OCI-LY1 (cell line): Measurements from ENCODE around the gene PTPRM.

ENCODE experiments used
- H2AFZ ChIP-seq: fragments of 200-600 bp; sonication (generic), shearing (Covaris generic); 2 replicates; pipeline ENCODE4 v1.6.0; 2014; ENCODE audit warnings: antibody characterized with exemption, mild to moderate bottlenecking, low read length
- H3F3A ChIP-seq: fragments of 200-600 bp; sonication (generic), shearing (Covaris generic); 2 replicates; pipeline ENCODE4 v1.6.0; 2014; ENCODE audit warnings: mild to moderate bottlenecking, antibody characterized with exemption, low read length, moderate library complexity; ENCODE audit not compliant: insufficient read depth
- H3K27ac ChIP-seq: fragments of 200-600 bp; sonication (generic); 2 replicates; pipeline ENCODE4 v1.5.1; 2014; ENCODE audit warnings: low read length, mixed run types, mild to moderate bottlenecking, low read depth; ENCODE audit not compliant: poor library complexity, severe bottlenecking
- H3K27me3 ChIP-seq: fragments of 200-600 bp; sonication (generic); 2 replicates; pipeline ENCODE4 v1.6.0; 2014; ENCODE audit warnings: antibody characterized with exemption, mild to moderate bottlenecking, low read length, moderate library complexity; ENCODE audit not compliant: insufficient read depth
- H3K36me3 ChIP-seq: fragments of 200-600 bp; sonication (generic); 2 replicates; pipeline ENCODE4 v1.6.1; 2014; ENCODE audit warnings: mild to moderate bottlenecking, antibody characterized with exemption, low read length, moderate library complexity, mixed read lengths; ENCODE audit not compliant: insufficient read depth
- H3K4me1 ChIP-seq: fragments of 200-600 bp; sonication (generic); 2 replicates; pipeline ENCODE4 v1.5.1; 2014; ENCODE audit warnings: mild to moderate bottlenecking, low read length, moderate library complexity; ENCODE audit not compliant: insufficient read depth, severe bottlenecking
- H3K4me2 ChIP-seq: fragments of 200-600 bp; sonication (generic), shearing (Covaris generic); 2 replicates; pipeline ENCODE4 v1.6.1; 2014; ENCODE audit warnings: low read length
- H3K4me3 ChIP-seq: fragments of 200-600 bp; sonication (generic); 2 replicates; pipeline ENCODE4 v1.5.1; 2014; ENCODE audit warnings: low read length, low read depth, mild to moderate bottlenecking, mixed read lengths; ENCODE audit not compliant: poor library complexity, severe bottlenecking
- H3K79me2 ChIP-seq: fragments of 200-600 bp; shearing (Covaris generic); 2 replicates; pipeline ENCODE4 v1.6.1; 2016; ENCODE audit warnings: mixed run types, low read length, mixed read lengths; ENCODE audit not compliant: insufficient read depth
- H3K9ac ChIP-seq: fragments of 200-600 bp; sonication (generic), shearing (Covaris generic); 2 replicates; pipeline ENCODE4 v1.6.1; 2014; ENCODE audit warnings: mild to moderate bottlenecking, low read length, mixed read lengths
- H3K9me2 ChIP-seq: fragments of 200-600 bp; sonication (generic), shearing (Covaris generic); 2 replicates; pipeline ENCODE4 v1.6.1; 2014; ENCODE audit warnings: low read depth, mild to moderate bottlenecking, low read length, mixed read lengths
- H3K9me3 ChIP-seq: fragments of 200-600 bp; shearing (Covaris generic); 2 replicates; pipeline ENCODE4 v1.6.1; 2014; ENCODE audit warnings: low read length, mixed read lengths
- H4K20me1 ChIP-seq: fragments of 200-600 bp; sonication (generic), shearing (Covaris generic); 2 replicates; pipeline ENCODE4 v1.6.0; 2016; ENCODE audit warnings: mild to moderate bottlenecking, low read length; ENCODE audit not compliant: insufficient read depth
- CTCF ChIP-seq: fragments of 200-600 bp; sonication (generic), shearing (Covaris generic); IDR thresholded peaks from 2 replicates; pipeline ENCODE4 v1.5.1; 2017; ENCODE audit warnings: mild to moderate bottlenecking, antibody characterized with exemption, low read length, moderate library complexity, mixed read lengths
- EZH2 ChIP-seq: fragments of 200-600 bp; sonication (generic), shearing (Covaris generic); IDR thresholded peaks from 2 replicates; pipeline ENCODE4 v1.8.0; 2017; ENCODE audit warnings: borderline replicate concordance, mixed run types, mild to moderate bottlenecking, antibody characterized with exemption, low read length, moderate library complexity, mixed read lengths

The PTPRM gene

GRCh38 chr18:8313043-8313442 is 745.9 kb downstream of the PTPRM start:
- Histone ChIP-seq H3K9ac (no peak overlapping the region), H3K27ac (no peak overlapping the region), H3F3A (no peaks in the 10 kb centered on the region), H3K4me3 (no peak overlapping the region), H4K20me1 (no peaks in the 10 kb centered on the region), H3K4me2 (no peak overlapping the region), H3K9me2 (no peaks in the 10 kb centered on the region), H3K79me2 (no peaks in the 10 kb centered on the region), H3K36me3 (no peaks in the 10 kb centered on the region), H3K9me3 (no peaks in the 10 kb centered on the region), H3K27me3 (no peaks in the 10 kb centered on the region), H3K4me1 (no peaks in the 10 kb centered on the region), H2AFZ (no peak overlapping the region)
- TF ChIP-seq EZH2 (no peak), CTCF (no peak)

GRCh38 chr18:8314124-8314523 is 747.0 kb downstream of the PTPRM start:
- Histone ChIP-seq H3K27ac (no peak overlapping the region), H3F3A (no peaks in the 10 kb centered on the region), H3K9me2 (no peaks in the 10 kb centered on the region), H3K36me3 (no peaks in the 10 kb centered on the region), H2AFZ (no peak overlapping the region), H3K4me2 (no peak overlapping the region), H3K27me3 (no peaks in the 10 kb centered on the region), H3K4me3 (no peak overlapping the region), H3K9me3 (no peaks in the 10 kb centered on the region), H3K9ac (no peak overlapping the region), H3K4me1 (no peaks in the 10 kb centered on the region), H3K79me2 (no peaks in the 10 kb centered on the region), H4K20me1 (no peaks in the 10 kb centered on the region)
- TF ChIP-seq CTCF (no peak), EZH2 (no peak)

GRCh38 chr18:8319798-8320489 is 752.8 kb downstream of the PTPRM start:
- Histone ChIP-seq H3F3A (no peaks in the 10 kb centered on the region), H3K9me2 (no peaks in the 10 kb centered on the region), H3K4me2 (no peak overlapping the region), H3K4me1 (no peaks in the 10 kb centered on the region), H3K27me3 (no peaks in the 10 kb centered on the region), H3K9ac (no peak overlapping the region), H3K79me2 (no peaks in the 10 kb centered on the region), H3K9me3 (no peaks in the 10 kb centered on the region), H3K4me3 (no peak overlapping the region), H2AFZ (no peak overlapping the region), H4K20me1 (no peaks in the 10 kb centered on the region), H3K27ac (no peak overlapping the region), H3K36me3 (no peaks in the 10 kb centered on the region)
- TF ChIP-seq CTCF (no peak), EZH2 (no peak)
